CD1c-positive myeloid dendritic cell (primary cell): ENCODE data around the gene SLC7A14.
A peak's percentile ranks its signal among the peaks of the same experiment; 100 is the strongest.
"Not testable (repeated sequence)": the region's sequence is repeated elsewhere in the genome, so short reads cannot be mapped to it uniquely, and the experiment has no call there.

ENCODE experiments used
- DNase-seq: peaks from one replicate; pipeline ENCODE4 v3.0.0-alpha.2; 2016; ENCODE audit errors: extremely low spot score

Gene SLC7A14

DNA sequence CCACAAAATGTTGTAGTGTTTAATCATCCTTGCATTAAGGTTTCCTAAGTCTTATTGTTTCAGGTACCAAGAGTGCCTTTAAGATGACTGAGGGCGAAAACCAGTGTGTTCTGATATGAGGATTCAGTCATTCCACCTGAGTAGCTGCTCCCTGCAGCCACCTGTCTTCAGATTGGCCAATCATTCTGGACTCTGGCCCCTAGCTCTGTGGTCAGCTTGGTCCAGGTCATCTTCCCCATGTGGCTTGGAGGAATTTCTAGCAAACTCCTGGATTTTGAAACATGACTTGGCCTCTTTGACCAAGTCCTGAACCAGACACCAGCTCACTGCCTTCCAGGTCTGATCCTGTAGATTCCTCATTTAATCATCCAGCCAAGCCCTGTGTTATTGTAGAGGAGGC lies 7.8 kb upstream of the SLC7A14 start:
- DNase-seq = no peak

DNA sequence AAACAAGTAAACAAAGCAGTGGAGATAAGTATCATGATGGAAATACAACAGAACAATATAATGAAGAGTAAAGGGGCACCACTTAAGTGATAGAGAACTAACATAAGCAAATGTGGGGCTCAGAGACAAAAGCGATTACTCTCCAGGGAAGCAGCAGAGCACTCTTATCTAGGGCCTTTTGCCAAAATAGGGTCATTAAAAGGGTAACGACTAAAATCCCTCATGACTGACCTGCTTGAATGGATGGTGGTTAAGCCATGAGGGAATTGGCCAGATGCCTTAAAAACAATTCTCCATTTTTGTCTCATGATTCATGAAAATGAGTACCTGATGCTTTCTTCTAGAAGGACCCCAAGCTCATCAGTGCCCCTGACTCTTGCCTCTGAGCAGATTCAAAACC lies 3.2 kb upstream of the SLC7A14 start:
- DNase-seq = no peak

GRCh38 chr3:170585008-170585936 lies 603 bp downstream of the SLC7A14 start:
- DNase-seq = no peak

GRCh38 chr3:170584585-170585007 lies 1.3 kb downstream of the SLC7A14 start:
- DNase-seq = peak; percentile 26

DNA sequence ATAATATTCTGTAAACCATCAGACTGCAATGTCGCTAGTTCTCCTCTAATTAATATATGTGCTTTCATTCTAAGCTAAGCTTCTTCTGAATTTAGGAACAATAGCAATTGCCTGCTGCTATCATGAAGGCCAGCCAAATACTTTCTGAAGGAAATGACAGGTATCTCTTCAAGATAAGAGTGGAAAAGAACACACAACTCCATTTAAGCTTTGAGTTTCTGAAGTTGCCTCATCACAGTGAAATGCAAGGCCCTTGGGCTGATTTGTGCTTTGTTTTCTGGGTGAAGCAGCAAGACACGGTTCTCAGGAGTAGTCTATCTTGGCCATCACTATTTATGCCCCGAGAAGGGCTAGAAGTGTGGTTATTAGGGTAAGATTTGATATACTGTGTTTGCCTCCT lies 6.2 kb downstream of the SLC7A14 start:
- DNase-seq = no peak

- DNase-seq = no peak
These were observed 13.1 kb downstream of the SLC7A14 start for GRCh38 chr3:170572665-170573253.

- DNase-seq = not testable (repeated sequence)
These were observed 18.3 kb downstream of the SLC7A14 start for GRCh38 chr3:170567598-170567997.

DNA sequence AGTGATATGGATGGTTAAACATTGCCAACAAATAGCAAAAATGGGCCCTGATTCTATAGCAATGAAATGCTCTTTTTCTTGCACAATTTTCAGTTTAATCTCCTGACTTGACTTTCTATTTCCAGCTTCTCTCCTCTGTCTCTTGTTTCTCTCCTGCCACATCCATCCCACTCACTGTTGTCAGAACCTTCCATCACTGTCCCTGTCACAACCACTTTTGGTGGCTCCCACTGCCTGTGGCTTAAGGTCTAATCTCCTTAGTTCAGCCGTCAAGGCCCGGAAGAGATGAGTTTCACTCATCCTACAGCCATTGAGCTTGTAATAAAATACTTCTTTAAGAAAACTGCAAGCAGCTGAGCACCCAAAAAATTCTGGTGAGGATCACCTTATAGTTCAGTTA lies 19.5 kb downstream of the SLC7A14 start:
- DNase-seq = no peak

- DNase-seq = no peak
These were observed 20.4 kb downstream of the SLC7A14 start for GRCh38 chr3:170565495-170565894.

GRCh38 chr3:170564664-170565063 lies 21.2 kb downstream of the SLC7A14 start:
- no peak for DNase-seq

DNA sequence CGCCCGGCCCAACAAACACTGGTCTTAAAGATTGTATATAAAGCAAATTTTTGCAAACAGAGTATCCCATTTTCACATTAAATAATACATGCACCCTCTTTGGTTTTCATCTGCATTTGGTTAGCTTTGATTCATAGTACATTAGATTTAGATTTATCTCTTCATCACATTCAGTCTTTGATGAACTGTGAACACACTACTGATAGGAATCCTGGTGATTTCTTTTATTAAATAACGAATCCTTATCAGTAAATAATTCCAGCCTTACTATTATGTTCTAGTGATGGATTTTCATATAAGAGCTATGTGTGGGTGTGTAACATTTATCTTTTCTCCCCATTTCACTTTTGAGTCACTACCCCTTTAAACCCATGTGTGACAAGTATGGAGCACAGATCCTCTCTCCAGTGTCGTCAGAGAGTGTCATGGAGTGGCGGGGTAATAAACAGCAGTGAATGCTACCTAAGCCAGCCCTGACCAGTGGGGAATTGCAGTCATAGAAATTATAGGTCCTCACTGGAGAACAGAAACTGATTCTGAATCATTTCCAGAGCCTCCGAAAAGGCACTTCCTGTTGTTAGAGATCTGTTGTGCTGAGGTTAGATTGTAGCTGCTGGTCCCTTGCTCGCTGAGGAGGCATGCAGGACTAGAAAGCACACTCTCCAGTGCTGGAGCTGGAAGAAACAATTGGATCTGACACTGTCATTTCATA lies 22.0 kb downstream of the SLC7A14 start:
- DNase-seq = peak; percentile 54

GRCh38 chr3:170562080-170562479 lies 23.8 kb downstream of the SLC7A14 start:
- DNase-seq = no peak

DNA sequence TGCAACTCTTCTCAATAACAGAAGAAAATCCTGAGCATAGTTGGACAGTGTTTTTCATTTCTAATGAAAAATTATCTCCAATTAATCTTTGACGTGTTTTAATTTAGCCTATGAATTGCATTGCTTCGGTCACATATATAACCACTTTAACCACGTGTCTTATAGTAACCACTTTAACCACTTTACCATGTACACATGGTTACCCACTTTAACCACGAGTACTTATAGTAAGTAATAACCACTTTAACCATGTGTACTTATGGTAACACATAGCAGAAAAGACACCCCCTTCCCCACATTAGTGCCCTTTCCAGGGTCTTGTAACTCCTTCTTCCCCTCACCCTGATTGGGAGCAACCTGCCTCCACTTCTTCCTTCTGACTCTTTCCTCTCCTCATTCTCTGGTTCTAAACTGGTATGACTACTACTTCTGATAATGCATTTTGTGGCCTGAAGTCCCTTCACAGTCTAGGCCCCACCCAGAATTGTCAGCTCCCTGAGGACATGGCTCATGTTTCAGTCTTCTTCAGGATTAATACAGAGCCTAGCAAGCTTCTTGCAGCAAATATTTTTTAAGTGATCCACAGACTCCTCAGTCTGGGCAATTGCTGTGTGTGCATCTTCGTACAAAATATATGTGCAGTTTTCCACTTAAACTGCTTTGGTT lies 25.0 kb downstream of the SLC7A14 start:
- no peak for DNase-seq

DNA sequence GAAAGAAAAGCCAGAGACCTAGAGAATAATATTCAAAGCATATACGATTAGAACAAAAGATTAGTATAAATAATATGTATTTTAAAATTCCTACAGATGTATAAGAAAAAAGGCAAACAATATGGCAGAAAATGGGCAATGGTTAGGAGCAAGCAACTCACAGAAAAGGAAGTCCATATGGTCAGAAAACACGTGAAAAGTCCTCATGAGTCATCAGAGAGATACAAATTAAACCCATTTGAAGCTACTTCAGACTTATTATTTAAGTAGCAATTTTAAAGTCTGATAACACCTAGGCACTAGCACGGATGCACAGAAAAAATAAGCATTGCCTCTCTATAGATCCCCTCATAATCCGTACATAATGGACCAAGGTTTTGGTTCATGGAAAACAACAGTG lies 25.6 kb downstream of the SLC7A14 start:
- DNase-seq = no peak

GRCh38 chr3:170558427-170558826 lies 27.4 kb downstream of the SLC7A14 start:
- DNase-seq = no peak

DNA sequence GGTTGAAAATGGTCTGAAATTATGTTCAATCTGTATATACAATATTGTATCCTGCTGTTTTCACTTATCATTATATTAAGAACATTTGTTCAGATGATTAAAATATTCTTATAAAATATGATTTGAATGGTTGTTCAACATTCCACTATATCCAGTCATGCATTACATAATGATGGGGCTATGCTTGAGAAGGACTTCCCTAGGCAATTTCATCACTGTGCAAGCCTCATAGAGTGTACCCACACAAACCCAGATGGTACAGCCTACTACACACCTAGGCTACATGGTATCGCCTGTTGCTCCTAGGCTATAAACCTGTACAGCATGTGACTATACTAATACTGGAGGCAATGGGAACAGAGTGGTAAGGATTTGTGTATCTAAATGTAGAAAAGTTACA lies 30.5 kb downstream of the SLC7A14 start:
- DNase-seq = no peak

GRCh38 chr3:170553788-170554757 lies 31.8 kb downstream of the SLC7A14 start:
- no peak for DNase-seq

DNA sequence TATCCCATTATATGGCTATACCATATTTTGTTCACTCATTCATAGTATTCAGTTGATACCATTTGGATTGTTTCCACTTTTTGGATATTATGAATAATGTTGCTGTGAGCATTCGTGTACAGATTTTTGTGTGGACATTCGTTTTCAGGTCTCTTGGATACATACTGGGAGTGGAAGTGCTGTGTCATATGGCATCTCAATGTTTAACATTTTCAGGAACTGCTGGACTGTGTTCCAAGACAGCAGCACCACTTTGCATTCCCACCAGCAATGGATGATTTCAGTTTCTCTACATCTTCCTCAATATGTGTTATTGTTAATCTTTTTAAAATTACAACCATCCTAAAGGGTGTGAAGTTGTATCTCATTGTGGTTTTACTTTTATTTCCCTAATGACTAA lies 34.6 kb downstream of the SLC7A14 start:
- no peak for DNase-seq

DNA sequence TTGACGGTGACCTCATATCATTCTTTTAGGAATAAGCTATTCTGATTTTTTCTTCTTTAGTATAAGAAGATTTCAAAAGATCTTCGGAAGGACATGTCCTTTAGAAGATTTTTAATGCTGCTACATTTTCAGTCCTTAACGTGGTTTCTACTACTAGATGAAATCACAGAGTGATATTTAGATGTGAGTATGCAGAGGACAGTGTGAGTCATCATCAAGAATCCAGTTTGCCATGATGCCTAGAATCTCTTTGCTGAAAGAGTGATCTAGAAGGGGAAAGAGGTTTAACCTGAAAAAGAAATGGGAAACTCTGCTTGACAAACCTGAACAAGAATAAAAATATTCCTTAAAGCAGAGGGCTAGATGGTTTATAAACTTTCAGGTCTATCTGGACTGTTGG lies 43.2 kb downstream of the SLC7A14 start:
- DNase-seq = no peak

- DNase-seq = no peak
These were observed 46.0 kb downstream of the SLC7A14 start for GRCh38 chr3:170539897-170540296.

DNA sequence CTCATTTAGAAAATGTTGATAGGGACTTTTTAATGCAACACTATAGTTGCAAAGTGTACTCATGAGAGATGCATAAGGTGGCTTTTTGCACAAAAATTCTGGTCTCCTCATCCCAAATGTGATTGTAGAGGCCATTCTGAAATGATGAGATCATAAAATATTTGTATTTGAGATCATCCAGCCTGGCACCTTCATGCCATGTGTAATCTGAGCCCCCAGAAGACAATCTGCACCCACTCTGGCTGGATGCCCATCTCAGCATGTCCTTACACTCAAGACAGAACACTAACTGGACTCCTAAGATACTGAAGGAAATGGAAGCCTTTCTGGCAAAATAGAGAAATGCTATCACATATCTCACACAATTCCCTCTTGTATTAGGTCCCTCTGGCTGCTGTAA lies 49.2 kb downstream of the SLC7A14 start:
- no peak for DNase-seq
